ENCODE measurements around the gene EYA4.

DNA sequence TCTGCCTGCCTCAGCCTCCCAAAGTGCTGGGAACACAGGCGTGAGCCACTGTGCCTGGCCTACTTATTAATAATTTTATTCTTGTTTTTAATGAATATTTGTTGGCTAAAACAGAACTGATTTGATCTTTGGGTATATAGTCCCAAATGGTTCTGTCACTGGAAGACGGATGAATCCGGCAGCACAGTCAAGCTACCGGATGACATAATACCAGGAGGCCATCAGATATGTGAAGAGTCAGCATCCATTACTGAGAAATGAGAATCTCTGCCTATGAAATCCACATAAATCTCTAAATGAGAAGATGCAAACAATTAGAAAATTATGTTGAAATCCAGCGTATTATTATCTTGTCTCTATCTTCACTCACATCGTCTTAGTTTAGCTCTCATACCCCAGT is 263.0 kb downstream of the EYA4 start:
- no peak for TF ChIP-seq ESRRA (CRISPR knock-in tag; IDR thresholded peaks at IDR 0.05; ENCODE audit: borderline replicate concordance)
- TF ChIP-seq, protein P1, sequence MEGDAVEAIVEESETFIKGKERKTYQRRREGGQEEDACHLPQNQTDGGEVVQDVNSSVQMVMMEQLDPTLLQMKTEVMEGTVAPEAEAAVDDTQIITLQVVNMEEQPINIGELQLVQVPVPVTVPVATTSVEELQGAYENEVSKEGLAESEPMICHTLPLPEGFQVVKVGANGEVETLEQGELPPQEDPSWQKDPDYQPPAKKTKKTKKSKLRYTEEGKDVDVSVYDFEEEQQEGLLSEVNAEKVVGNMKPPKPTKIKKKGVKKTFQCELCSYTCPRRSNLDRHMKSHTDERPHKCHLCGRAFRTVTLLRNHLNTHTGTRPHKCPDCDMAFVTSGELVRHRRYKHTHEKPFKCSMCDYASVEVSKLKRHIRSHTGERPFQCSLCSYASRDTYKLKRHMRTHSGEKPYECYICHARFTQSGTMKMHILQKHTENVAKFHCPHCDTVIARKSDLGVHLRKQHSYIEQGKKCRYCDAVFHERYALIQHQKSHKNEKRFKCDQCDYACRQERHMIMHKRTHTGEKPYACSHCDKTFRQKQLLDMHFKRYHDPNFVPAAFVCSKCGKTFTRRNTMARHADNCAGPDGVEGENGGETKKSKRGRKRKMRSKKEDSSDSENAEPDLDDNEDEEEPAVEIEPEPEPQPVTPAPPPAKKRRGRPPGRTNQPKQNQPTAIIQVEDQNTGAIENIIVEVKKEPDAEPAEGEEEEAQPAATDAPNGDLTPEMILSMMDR (IDR thresholded peaks at IDR 0.05), result no peak
- no peak for TF ChIP-seq ZNF138 (CRISPR knock-in tag; conservative IDR thresholded peaks at IDR 0.05)
- TF ChIP-seq, protein P2, sequence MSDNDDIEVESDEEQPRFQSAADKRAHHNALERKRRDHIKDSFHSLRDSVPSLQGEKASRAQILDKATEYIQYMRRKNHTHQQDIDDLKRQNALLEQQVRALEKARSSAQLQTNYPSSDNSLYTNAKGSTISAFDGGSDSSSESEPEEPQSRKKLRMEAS (CRISPR knock-in tag; IDR thresholded peaks at IDR 0.05), result no peak
- TF ChIP-seq, protein P3, sequence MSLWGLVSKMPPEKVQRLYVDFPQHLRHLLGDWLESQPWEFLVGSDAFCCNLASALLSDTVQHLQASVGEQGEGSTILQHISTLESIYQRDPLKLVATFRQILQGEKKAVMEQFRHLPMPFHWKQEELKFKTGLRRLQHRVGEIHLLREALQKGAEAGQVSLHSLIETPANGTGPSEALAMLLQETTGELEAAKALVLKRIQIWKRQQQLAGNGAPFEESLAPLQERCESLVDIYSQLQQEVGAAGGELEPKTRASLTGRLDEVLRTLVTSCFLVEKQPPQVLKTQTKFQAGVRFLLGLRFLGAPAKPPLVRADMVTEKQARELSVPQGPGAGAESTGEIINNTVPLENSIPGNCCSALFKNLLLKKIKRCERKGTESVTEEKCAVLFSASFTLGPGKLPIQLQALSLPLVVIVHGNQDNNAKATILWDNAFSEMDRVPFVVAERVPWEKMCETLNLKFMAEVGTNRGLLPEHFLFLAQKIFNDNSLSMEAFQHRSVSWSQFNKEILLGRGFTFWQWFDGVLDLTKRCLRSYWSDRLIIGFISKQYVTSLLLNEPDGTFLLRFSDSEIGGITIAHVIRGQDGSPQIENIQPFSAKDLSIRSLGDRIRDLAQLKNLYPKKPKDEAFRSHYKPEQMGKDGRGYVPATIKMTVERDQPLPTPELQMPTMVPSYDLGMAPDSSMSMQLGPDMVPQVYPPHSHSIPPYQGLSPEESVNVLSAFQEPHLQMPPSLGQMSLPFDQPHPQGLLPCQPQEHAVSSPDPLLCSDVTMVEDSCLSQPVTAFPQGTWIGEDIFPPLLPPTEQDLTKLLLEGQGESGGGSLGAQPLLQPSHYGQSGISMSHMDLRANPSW (CRISPR knock-in tag; conservative IDR thresholded peaks at IDR 0.05; ENCODE audit: low read depth), result no peak
- TF ChIP-seq, protein P4, sequence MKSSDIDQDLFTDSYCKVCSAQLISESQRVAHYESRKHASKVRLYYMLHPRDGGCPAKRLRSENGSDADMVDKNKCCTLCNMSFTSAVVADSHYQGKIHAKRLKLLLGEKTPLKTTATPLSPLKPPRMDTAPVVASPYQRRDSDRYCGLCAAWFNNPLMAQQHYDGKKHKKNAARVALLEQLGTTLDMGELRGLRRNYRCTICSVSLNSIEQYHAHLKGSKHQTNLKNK (CRISPR knock-in tag; IDR thresholded peaks at IDR 0.05), result no peak
- TF ChIP-seq, protein P5, sequence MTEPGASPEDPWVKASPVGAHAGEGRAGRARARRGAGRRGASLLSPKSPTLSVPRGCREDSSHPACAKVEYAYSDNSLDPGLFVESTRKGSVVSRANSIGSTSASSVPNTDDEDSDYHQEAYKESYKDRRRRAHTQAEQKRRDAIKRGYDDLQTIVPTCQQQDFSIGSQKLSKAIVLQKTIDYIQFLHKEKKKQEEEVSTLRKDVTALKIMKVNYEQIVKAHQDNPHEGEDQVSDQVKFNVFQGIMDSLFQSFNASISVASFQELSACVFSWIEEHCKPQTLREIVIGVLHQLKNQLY (CRISPR knock-in tag; IDR thresholded peaks at IDR 0.05), result no peak
- TF ChIP-seq FOXK1 (CRISPR knock-in tag; IDR thresholded peaks at IDR 0.05), result no peak
- TF ChIP-seq ELF4 (CRISPR knock-in tag; IDR thresholded peaks at IDR 0.05; ENCODE audit: low read depth), result no peak
- no peak for TF ChIP-seq JUN (CRISPR knock-in tag; IDR thresholded peaks at IDR 0.05)
